Activated naive CD8-positive, alpha-beta T cell treated with anti-CD3 and anti-CD28 coated beads, Interleukin-2, amount 10 ng/mL, durations not matched to agents 7 days and 5 days (primary cell): ENCODE data around the gene MEOX1. TPM values are rescaled to one million over a fixed set of nuclear protein-coding genes. Genes with fewer than 3 reads are reported as not detected.
"Not testable (repeated sequence)": the region's sequence is repeated elsewhere in the genome, so short reads cannot be mapped to it uniquely, and the experiment has no call there.

Source experiments
- ATAC-seq: fragments of 150-1000 bp; cut with Tn5 transposase; one replicate; pipeline ENCODE4 v1.10.0; 2021; ENCODE audit warnings: low read depth, moderate library complexity
- POLR2A ChIA-PET: fragments of 350-600 bp; sonication (Branson Sonifier 250); formaldehyde crosslinking; loops from one replicate; lab custom pipeline; 2021; ENCODE audit warnings: antibody characterized with exemption; lab: Charles Lee
- DNase-seq: peaks from one replicate; pipeline ENCODE4 v3.0.0; 2021
- H3K27ac Mint-ChIP-seq: one replicate; pipeline ENCODE4 v1.8.0; 2022; ENCODE audit warnings: mild to moderate bottlenecking, mixed read lengths
- H3K27me3 Mint-ChIP-seq: one replicate; pipeline ENCODE4 v1.8.0; 2022; ENCODE audit warnings: mild to moderate bottlenecking, moderate library complexity, mixed read lengths
- H3K36me3 Mint-ChIP-seq: one replicate; pipeline ENCODE4 v1.8.0; 2021; ENCODE audit warnings: mild to moderate bottlenecking, mixed read lengths
- H3K4me1 Mint-ChIP-seq: one replicate; pipeline ENCODE4 v1.8.0; 2021; ENCODE audit warnings: mixed read lengths
- H3K4me3 Mint-ChIP-seq: one replicate; pipeline ENCODE4 v1.8.0; 2022; ENCODE audit warnings: mild to moderate bottlenecking, moderate library complexity, mixed read lengths
- H3K9me3 Mint-ChIP-seq: one replicate; pipeline ENCODE4 v1.8.0; 2021; ENCODE audit warnings: mixed read lengths
- total RNA-seq, 2 experiments: library from RNA; stranded (reverse); gene quantifications; one replicate each; pipeline ENCODE4 v1.2.3, GENCODE V29; 2021

MEOX1 gene
- total RNA-seq, 2 experiments from 2014 or later, result 5.2 TPM

DNA sequence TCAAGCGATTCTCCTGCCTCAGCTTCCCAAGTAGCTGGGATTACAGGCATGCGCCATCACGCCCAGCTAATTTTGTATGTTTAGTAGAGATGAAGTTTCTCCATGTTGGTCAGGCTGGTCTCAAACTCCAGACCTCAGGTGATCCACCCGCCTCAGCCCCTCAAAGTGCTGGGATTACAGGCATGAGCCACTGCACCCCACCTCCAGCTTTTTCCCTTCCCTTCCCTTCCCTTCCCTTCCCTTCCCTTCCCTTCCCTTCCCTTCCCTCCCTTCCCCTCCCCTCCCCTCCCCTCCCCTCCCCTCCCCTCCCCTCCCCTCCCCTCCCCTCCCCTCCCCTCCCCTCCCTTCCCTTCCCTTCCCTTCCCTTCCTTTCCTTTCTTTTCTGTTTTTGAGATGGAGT, 59.2 kb downstream of the MEOX1 start:
- H3K27me3 Mint-ChIP-seq, POLR2A ChIA-PET, DNase-seq, H3K4me1 Mint-ChIP-seq, H3K9me3 Mint-ChIP-seq, ATAC-seq, H3K4me3 Mint-ChIP-seq, H3K36me3 Mint-ChIP-seq, H3K27ac Mint-ChIP-seq: not testable (repeated sequence)

DNA sequence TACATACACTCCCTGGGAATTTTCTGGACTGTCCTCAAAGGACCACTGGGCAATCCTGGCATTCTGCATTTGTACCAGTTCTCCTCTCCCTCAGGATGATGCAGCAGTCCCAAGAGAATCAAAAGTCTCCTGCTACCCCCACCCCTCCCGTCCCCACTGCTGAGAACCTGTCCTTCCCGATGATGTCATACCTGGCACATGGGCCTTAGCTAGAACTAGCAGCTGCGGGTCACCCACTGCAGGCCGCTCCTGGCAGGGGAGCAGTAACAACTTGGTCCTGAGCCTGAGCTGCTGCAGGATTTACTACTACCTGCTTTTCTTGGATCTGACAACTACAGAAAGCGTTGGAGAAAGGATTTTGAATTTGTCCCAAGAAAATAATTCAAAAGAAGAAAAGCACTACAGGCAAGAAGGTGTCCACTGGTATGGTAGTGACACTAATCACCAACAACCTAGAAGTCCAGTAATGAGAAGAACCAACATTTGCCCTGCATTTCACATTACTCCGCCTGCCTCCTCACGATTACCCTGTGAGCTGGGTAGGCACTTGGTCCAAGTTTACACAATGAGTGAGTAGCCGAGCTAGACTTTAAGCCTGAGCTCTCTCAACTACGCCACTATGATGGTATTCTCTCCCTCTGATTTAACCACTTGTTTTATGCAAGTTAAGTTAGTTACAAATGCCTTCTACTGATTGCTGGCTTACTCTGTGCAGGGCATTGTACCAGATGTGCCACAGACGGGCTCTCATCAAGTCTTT, 60.3 kb downstream of the MEOX1 start:
- POLR2A ChIA-PET, result interaction anchor here (0.7 kb wide), 1 partner anchor 28 kb away, joined by 3 read pairs; no protein-coding TSS in a partner anchor

DNA sequence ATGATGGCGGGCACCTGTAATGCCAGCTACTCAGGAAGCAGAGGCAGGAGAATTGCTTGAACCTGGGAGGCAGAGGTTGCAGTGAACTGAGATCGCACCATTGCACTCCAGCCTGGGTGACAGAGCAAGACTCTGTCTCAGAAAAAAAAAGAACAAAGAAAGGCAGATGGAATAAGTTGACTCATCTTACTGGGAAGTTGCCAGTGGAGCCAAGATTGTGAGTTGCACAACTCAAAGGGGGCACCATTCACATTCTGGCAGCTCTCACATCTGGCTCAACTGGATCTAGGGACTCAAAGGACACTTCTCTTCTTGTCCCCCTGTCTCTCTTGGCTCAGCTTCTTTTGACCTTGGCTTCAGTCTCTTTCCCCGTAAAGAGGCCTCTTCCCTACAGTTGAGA, 61.9 kb downstream of the MEOX1 start:
- POLR2A ChIA-PET, result no interaction called here
- H3K36me3 Mint-ChIP-seq, result no peaks in the 10 kb centered on the region
- no peak overlapping the region for H3K4me3 Mint-ChIP-seq
- no peak for DNase-seq
- ATAC-seq, result no peak
- no peaks in the 10 kb centered on the region for H3K9me3 Mint-ChIP-seq
- H3K4me1 Mint-ChIP-seq, result peaks cover 2% of the 10 kb centered on the region
- H3K27me3 Mint-ChIP-seq, result peaks cover 3% of the 10 kb centered on the region
- H3K27ac Mint-ChIP-seq, result no peak overlapping the region

More for the DNA sequence above, 60.3 kb downstream of the MEOX1 start:
- H3K36me3 Mint-ChIP-seq, result no peaks in the 10 kb centered on the region
- peaks cover 2% of the 10 kb centered on the region for H3K4me1 Mint-ChIP-seq
- H3K4me3 Mint-ChIP-seq, result no peak overlapping the region
- DNase-seq, result no peak
- peaks cover 3% of the 10 kb centered on the region for H3K27me3 Mint-ChIP-seq
- H3K27ac Mint-ChIP-seq, result no peak overlapping the region
- ATAC-seq, result no peak
- H3K9me3 Mint-ChIP-seq, result no peaks in the 10 kb centered on the region

DNA sequence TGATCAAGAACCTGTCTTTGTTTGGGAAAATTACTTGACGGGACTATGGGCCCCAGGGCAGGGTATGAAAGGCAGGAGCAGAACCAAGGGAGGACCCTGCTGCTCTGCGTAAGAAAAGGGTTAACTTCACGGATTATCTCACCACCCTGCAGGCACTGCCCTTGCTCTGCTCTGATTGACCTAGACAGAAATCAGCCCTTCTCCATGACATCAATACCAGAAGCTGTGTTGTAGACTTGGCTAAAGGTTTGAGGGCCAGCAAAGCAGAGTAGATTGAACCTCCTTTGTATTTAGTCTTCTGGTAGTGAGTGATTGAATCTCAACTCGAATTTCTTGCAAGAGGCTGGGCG, 62.7 kb downstream of the MEOX1 start:
- ATAC-seq, result no peak
- Mint-ChIP-seq H3K4me1 (peaks cover 2% of the 10 kb centered on the region), H3K9me3 (no peaks in the 10 kb centered on the region), H3K36me3 (no peaks in the 10 kb centered on the region), H3K4me3 (no peak overlapping the region), H3K27me3 (peaks cover 1% of the 10 kb centered on the region), H3K27ac (no peak overlapping the region)
- POLR2A ChIA-PET, result no interaction called here
- no peak for DNase-seq

DNA sequence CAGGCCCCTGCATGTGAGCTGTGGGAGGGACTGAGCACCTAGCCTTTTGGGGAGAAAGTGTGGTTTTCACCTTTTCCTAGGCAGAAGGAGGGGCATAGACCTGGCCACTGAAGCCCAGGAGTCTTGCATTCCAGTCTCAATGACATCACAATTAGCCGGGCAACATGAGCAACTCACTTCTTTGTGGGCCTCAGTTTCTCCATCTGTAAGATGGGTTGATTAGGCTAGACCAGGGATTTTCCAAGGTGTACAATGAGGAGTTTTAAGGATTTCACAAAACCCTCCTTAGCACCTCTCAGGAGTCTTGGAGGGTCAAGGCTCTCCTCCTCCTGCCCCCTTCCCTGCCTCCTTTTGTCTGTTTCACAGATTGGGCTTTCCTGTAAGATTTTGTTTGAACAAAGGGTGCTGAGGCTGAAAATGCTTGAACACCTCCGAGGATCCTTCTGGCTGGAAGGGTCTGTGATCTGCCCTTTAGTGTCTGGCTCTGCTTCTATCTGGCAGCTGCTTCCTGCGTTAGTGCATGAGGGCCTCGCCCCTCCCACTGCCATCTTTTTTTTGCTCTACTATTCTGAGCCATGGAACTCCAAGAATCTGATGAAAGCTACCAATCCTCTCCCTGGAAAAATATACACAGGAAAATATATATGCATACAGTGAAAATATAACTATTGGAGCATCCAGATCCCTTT, 63.2 kb downstream of the MEOX1 start:
- ATAC-seq, result no peak
- POLR2A ChIA-PET, result no interaction called here
- DNase-seq, result no peak
- Mint-ChIP-seq H3K4me1 (peaks cover 2% of the 10 kb centered on the region), H3K4me3 (no peak overlapping the region), H3K9me3 (no peaks in the 10 kb centered on the region), H3K27ac (no peak overlapping the region), H3K27me3 (no peaks in the 10 kb centered on the region), H3K36me3 (no peaks in the 10 kb centered on the region)

DNA sequence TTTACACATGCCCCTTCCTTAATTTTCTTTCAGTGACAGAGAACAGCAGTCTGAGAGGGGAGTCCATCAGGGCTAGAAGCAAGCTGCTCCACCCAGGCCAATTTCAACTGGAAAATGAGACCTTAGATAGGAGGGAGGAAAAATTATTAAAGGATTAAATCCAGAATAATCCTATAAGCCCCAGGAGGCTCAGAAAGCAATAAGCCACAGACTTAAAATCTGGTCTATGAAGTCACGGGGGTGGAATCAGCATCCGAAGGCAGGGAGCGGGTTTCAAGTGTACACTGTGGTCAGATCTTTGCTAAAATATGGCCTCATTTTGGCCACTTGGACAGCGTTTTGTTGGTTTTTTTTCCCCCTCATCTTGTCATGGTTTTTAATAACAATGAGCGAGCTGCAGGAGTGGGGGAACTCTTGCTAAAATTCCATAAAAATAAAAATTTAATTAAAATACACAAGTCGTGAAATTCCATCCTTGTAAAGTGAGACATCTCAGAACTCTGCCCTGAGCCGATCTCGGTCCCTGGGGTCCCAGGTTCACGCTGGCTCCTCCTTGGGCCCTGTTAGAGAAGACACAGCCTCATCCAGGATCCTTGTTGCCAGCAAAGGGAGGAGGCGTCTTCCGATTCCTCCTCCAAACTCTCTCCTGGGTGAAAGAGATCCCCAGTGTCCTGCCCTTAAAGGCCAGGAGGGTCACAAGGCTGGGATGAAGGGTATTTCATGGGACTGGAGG, 63.9 kb downstream of the MEOX1 start:
- H3K4me1 Mint-ChIP-seq, result peaks cover 2% of the 10 kb centered on the region
- H3K27ac Mint-ChIP-seq, result no peak overlapping the region
- H3K27me3 Mint-ChIP-seq, result no peaks in the 10 kb centered on the region
- POLR2A ChIA-PET, result no interaction called here
- DNase-seq (no peak), ATAC-seq (no peak)
- H3K9me3 Mint-ChIP-seq, result no peaks in the 10 kb centered on the region
- H3K36me3 Mint-ChIP-seq, result no peaks in the 10 kb centered on the region
- H3K4me3 Mint-ChIP-seq, result no peak overlapping the region

DNA sequence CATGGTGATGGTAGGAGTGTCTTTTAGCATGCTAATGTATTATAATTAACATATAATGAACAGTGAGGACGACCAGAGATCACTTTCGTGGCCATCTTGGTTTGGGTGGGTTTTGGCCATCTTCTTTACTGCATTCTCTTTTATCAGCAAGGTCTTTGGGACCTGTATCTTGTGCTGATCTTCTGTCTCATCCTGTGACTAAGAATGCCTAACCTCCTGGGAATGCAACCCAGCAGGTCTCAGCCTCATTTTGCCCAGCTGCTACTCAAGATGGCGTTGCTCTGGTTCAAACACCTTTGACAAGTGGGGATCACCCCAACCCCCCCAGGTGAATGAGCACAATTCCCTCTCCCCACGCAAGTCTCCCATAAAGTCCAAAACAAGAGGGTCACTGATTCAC, 66.3 kb downstream of the MEOX1 start:
- DNase-seq, result no peak
- H3K4me1 Mint-ChIP-seq, result peaks cover 2% of the 10 kb centered on the region
- no peak for ATAC-seq
- H3K4me3 Mint-ChIP-seq, result no peak overlapping the region
- H3K9me3 Mint-ChIP-seq, result no peaks in the 10 kb centered on the region
- POLR2A ChIA-PET, result no interaction called here
- no peak overlapping the region for H3K27ac Mint-ChIP-seq
- no peaks in the 10 kb centered on the region for H3K36me3 Mint-ChIP-seq
- no peaks in the 10 kb centered on the region for H3K27me3 Mint-ChIP-seq

DNA sequence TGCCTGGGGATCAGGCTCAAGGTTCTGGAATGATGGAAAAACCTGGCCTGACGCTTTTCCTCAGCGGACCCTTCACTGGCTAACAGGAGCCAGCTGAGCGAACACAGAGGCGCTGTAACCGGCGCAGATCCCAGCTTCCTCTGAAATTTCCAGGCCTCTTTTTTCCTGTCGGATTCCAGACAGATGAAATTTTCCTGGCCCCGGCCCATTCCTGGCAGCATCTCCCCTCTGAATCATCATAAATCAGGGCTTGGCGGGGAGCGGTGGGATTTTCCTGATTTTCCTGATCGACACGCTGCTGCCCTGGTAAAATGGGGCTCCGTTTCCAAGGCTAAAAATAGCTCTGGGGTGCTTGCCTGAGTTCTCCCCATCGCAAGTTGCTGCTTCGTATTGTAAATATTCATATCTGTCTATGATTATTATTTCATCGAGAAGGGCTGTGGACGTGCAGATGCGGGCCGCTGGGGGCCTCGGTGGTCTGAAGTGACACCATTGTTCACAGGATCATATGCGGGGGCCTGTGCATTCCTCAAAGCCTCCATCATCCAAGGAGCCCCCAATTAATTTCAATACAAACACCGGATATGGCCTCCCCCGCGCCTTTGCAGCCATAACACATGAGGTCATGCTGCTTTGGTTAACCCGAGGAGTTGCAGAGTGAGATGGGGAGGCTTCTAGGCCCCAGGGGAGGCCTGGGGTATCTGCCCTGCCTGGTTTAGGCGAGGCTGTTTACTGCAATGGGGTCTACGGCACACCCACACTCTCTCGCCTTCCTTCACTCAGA, 69.8 kb downstream of the MEOX1 start:
- H3K36me3 Mint-ChIP-seq, result no peaks in the 10 kb centered on the region
- no peaks in the 10 kb centered on the region for H3K9me3 Mint-ChIP-seq
- DNase-seq (no peak), ATAC-seq (no peak)
- POLR2A ChIA-PET, result no interaction called here
- no peaks in the 10 kb centered on the region for H3K27me3 Mint-ChIP-seq
- no peaks in the 10 kb centered on the region for H3K4me1 Mint-ChIP-seq
- H3K27ac Mint-ChIP-seq, result no peak overlapping the region
- no peak overlapping the region for H3K4me3 Mint-ChIP-seq

DNA sequence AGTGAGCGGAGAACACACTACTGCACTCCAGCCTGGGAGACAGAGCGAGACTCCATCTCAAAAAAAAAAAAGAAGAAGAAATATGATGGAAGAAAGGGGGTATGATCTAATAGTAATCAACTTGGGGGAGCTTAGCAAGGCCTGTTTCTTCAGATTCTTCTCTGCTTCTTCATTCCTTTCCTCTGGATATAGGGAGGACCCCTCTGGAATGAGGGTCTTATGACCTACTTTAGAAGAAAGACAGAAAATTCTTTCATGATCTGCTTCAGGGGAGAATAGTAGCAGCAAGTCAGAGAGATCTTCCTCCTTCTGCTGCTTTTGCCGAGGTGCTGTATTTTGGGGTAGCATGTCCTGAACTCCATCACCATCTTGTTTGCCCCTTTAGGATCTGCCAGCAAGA, 70.7 kb downstream of the MEOX1 start:
- POLR2A ChIA-PET, result no interaction called here
- DNase-seq (no peak), ATAC-seq (no peak)
- no peaks in the 10 kb centered on the region for H3K4me1 Mint-ChIP-seq
- H3K27ac Mint-ChIP-seq, result no peak overlapping the region
- H3K36me3 Mint-ChIP-seq, result no peaks in the 10 kb centered on the region
- H3K9me3 Mint-ChIP-seq, result no peaks in the 10 kb centered on the region
- no peak overlapping the region for H3K4me3 Mint-ChIP-seq
- H3K27me3 Mint-ChIP-seq, result no peaks in the 10 kb centered on the region

Other genes with a start within 250 kb of the MEOX1 start
- 10 to 100 TPM; 60.6 to 62.9 TPM for gene DHX8, start 177.9 kb downstream of the MEOX1 start, total RNA-seq
- 1 to 10 TPM; 1.6 TPM for gene ETV4, start 115.6 kb downstream of the MEOX1 start, total RNA-seq
- gene SOST, start 96.9 kb upstream of the MEOX1 start, total RNA-seq, result not detected
- gene DUSP3, start 117.1 kb upstream of the MEOX1 start, total RNA-seq, result 10 to 100 TPM; 15.5 to 15.7 TPM
- gene CFAP97D1, start 118.5 kb upstream of the MEOX1 start, total RNA-seq, result not detected
- gene MPP3, start 171.2 kb upstream of the MEOX1 start, total RNA-seq, result under 1 TPM in 1 of 2 experiments, not detected in 1; 0.11 TPM
- not detected for gene CD300LG, start 185.3 kb upstream of the MEOX1 start, total RNA-seq
- 1 to 10 TPM; 2.3 to 3.1 TPM for gene MPP2, start 245.6 kb upstream of the MEOX1 start, total RNA-seq